Measurements from ENCODE around the gene TPST1. TPM values are rescaled to one million over a fixed set of nuclear protein-coding genes. Genes with fewer than 3 reads are reported as not detected.
"Not testable (repeated sequence)": the region's sequence is repeated elsewhere in the genome, so short reads cannot be mapped to it uniquely, and the experiment has no call there.

Gene TPST1
- total RNA-seq, 1 donor from 2014 or later, result 21.8 TPM

DNA sequence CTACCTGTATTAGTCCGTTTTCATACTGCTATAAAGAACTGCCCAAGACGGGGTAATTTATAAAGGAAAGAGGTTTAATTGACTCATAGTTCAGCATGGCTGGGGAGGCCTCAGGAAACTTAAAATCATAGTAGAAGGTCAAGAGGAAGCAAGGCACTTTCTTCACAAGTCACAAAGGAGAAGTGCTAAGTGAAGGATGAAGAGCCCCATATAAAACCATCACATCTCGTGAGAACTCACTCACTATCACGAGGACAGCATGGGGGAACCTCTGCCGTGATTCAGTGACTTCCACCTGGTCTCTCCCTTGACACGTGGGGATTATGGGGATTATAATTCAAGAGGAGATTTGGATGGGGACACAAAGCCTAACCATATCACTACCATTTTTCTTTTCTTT, 119.9 kb downstream of the TPST1 start:
- DNase-seq (ENCODE audit: low spot score), result not testable (repeated sequence)

DNA sequence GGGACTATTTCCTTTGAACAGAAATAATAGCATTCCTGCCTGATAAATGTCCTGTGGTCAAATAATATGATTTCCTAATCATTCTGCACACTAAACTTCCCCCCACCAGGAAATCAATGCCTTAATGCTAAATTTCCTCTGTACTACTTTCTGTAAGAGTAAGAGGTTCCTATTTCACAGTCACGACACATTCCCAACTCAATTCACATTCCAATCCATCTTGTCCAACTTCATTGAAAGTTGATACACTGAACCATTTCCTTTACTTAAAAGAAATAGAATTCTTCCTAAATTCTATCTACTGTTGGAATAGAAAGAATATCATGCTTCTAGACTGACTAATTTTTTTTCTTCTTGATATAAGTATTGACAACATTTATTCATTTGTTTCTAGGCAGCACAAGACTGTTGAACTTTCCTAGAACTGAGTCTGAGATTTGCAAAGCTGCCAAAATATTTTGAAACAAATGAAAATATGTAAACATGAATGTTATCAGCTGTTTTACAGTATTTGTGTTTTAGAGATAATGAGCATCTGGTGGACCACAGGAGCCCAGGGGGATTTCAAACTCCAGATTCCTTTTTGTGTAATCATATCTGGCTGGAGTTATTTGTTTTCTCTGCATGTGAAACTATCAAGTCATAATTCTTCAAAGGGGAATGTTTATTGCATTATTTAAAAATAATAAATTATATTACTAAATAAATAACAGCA, 121.5 kb downstream of the TPST1 start:
- no peak for DNase-seq (ENCODE audit: low spot score)

DNA sequence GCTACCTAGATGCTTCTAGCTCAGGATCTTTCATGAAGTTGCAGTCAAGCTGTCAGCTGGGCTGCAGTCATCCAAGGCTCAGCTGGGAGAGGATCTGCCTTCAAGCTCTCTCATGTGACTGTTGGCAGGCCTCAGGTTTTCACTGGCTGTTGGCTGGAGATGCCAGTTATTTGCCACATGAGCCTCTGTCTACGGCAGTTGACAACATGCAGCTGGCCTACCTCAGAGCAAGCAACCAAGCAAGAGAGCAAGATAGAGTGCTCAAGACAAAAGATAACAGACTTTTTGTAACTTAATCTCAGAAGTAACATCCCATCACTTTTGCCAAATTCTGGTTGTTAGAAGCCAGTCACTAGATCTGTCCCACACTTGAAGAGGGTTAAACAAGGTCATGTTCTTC, 125.8 kb downstream of the TPST1 start:
- DNase-seq (ENCODE audit: low spot score), result no peak

DNA sequence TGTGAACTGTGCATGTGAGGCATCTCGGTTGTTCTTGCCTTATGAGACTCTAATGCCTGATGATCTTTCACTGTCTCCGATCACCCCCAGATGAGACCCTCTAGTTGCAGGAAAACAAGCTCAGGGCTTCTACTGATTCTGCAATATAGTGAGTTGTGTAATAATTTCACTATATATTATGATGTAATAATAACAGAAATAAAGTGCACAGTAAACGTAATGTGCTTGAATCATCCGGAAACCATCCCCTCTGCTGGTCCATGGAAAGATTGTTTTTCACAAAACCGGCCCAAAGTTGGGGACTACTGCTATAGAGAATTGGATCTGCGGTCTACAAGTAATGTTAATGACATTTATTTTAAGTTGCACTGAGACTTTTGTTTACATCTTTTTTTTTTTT, 126.7 kb downstream of the TPST1 start:
- DNase-seq (ENCODE audit: low spot score), result no peak

DNA sequence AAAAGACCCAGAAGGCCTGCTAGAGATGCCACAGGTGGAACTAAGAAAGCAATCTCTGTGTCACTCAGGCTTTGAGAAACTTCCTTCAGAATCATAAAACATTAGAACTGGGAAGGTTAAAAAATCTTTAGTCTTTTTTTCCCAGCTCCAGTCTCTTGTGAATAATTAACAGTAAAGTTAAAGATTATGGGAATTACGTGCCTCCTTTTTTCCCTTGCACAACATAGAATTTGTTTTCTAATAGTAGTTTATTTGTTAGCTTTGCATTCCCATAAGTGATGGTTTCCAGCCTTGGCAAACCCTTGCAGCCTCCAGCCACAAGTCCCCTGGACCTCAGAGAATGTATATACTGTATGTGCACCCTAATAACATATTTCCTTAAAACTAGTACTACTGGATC, 128.3 kb downstream of the TPST1 start:
- DNase-seq (ENCODE audit: low spot score), result no peak

DNA sequence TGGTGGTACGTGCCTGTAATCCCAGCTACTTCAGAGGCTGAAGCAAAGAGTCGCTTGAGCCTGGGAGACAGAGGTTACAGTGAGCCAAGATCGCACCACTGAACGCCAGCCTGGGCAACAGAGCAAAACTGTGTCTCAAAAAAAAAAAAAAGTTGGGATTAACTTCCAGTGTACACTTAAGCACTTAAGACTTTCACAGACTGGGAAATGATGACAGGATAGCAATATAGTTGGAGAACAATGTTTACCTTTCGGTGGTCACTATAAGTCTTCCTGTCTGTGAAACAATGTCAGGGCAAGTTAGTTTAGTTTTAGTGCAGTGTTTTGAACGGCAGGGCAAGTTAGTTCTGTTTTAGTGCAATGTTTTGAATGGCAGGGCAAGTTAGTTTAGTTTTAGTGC, 130.2 kb downstream of the TPST1 start:
- DNase-seq (ENCODE audit: low spot score), result no peak

DNA sequence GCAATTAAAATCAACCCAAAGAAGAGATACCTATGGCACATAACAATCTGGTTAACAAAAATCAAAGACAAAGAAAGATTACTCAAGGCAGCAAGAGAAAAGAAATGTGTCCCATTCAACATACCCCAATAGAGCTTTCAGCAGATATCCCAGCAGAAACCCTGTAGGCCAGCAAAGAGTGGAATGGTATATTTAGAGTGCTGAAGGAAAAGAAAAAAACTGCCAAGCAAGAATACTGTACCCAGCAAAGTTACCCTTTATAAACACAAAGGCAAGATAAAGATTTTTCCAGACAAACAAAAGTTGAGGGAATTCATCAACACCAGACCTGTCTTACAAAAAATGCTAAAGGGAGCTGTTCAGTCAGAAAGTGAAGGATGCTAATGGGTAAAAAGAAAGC, 131.6 kb downstream of the TPST1 start:
- DNase-seq (ENCODE audit: low spot score), result no peak

DNA sequence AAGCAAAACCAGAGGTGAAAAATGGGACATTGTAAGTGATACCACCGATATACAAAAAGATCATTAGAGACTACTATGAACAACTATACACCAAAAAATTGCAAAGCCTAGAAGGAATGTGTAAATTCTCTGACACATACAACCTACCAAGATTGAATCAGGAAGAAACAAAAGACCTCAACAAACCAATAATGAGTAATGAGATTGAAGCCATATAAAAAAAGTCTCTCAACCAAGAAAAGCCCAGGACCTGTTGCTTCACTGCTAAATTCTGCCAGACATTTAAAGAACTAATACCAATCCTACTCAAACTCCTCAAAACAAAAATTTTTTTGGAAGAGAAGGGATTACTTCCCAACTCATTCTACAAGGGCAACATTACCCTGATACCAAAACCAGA, 134.0 kb downstream of the TPST1 start:
- no peak for DNase-seq (ENCODE audit: low spot score)

DNA sequence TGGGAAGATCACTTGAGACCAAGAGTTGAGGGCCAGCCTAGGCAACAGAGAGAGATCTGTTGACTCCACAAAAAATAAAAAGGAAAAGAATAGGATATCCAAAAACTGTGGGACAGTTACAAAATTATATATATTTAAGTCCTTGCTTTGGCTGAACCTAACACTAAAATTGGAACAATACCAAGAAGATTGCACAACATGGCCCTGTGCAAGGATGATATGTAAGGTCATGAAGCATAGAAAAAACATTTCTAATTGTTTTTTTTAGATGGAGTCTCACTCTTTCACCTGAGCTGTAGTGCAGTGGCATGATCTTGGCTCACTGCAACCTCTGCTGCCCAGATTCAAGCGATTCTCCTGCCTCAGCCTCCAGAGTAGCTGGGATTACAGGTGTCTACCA, 139.0 kb downstream of the TPST1 start:
- no peak for DNase-seq (ENCODE audit: low spot score)

DNA sequence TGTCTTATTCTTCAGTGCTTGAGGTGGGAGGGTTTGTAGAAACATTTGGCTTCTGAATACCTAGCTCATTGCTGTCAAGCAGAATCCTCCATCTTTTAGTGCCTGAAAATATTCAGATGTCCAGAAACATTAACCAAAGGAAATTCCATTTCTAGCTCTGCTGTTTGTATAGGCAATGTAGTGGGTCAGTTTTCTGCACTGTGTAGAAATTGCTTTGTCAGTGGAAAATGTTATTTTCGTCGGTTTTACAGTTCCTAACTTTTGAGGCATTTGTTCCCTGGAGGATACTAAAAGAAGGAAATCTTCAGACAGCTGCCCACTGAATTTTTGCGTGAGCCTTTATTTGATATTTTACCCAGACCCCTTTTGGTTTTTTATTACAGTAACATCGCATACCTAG, 143.4 kb downstream of the TPST1 start:
- no peak for DNase-seq (ENCODE audit: low spot score)

DNA sequence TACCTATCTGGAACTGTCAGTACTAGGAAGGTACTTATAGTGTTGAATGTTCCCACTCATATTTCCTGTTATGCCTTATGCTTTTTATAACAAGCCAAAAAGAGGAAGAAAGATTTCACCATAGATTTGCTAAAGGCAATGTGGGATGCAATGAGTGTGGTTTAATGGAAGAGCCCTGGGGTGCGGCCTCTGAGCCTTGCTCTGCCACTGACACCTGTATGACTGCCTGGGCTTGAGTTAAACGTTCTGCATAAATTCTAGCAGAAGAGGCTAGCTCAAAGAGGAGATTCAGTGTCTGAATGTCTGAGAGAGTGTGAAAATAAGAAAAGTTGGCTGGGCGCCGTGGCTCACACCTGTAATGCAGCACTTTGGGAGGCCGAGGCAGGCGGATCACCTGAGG, 143.8 kb downstream of the TPST1 start:
- DNase-seq (ENCODE audit: low spot score), result no peak

DNA sequence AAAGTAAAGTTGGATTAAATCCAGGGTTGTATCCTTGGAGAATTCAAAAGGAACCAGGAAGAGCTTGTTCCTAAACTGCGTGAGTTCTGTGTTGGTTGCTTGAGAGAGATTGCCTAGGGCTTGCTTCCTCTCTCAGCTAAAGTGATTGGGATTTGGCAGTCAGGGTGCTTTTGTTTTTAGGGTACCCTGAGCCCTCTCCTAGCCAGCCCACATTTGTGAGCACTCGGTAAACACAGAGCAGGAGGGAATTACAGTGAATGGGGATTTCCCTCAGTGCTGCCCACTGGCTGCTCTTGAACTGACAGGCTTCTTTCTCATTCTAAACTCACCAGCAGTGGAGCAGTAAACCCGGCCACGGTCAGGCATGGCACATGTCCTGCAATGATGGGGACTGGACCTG, 146.9 kb downstream of the TPST1 start:
- DNase-seq (ENCODE audit: low spot score), result no peak

DNA sequence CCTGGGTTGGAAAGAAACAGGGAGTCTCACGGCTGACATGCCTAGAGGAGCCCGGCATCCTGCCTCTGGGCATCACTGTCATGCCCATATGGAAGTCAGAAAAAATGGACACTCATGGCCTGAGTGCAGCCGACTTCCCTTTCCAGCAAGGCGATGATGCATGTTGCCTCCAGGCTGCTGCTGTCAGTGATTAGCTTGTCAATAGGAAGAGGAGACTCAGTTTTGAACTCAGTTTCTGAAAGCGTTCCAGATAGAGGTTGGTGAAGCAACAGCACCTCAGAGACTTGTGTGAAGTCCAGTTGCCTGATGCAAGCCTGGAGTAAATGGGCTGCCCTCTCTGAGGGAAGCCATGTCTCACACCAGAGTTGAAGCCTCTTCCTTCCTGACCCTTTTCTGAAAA, 148.4 kb downstream of the TPST1 start:
- no peak for DNase-seq (ENCODE audit: low spot score)

DNA sequence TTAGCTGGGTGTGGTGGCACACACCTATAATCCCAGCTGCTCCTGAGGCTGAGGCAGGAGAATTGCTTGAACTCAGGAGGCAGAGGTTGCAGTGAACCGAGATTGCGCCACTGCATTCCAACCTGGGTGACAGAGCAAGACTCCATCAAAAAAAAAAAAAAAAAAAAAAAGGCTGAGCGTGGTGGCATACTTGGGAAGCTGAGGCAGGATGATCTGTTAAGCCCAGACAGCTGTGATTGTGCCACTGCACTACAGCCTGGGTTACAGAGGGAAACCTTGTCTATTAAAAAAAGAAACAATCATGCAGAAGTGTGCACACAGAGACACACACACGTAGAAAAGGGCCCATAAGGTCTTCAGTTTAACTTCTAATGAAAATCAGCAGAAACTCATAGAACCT, 150.6 kb downstream of the TPST1 start:
- DNase-seq (ENCODE audit: low spot score), result no peak

DNA sequence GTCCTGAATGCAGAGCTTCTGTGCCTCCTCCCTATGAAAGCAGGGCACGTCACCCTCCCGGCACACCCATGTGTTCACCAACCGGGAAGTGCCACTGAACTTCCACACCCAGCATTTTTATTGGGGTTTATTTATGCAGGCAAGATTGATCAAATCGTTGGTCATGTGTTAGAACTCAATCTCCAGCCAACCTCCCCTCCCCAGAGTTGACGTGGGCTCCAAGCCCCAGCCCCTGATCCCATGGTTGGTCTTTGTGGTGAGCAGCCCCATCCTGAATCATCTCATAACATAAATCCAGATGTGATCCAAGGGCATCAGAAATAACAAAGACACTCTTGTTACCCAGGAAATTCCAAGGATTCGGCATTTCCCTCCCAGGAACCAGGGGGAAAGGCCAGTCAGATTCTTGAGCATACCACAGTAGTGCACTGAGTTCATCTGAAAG, 151.2 kb downstream of the TPST1 start:
- no peak for DNase-seq (ENCODE audit: low spot score)

DNA sequence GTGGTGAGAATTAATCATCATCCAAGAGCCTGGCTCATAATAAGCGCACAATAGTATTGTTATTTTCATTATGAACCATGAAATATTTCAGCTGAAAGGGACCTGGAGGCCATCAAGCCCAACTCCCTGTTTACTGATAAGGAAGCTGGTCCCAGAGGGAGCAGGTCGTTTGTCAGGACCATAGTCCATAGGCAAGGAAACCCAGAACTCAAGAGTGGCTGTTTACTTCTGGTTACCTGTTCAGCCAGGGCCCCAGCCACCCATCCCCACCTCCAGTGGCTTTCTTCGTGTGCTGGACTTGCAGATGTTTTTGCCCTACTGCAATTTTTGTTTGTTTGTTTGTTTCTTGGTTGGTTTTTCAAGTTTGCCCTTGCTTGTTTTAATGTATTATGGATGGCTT, 152.0 kb downstream of the TPST1 start:
- DNase-seq (ENCODE audit: low spot score), result no peak

DNA sequence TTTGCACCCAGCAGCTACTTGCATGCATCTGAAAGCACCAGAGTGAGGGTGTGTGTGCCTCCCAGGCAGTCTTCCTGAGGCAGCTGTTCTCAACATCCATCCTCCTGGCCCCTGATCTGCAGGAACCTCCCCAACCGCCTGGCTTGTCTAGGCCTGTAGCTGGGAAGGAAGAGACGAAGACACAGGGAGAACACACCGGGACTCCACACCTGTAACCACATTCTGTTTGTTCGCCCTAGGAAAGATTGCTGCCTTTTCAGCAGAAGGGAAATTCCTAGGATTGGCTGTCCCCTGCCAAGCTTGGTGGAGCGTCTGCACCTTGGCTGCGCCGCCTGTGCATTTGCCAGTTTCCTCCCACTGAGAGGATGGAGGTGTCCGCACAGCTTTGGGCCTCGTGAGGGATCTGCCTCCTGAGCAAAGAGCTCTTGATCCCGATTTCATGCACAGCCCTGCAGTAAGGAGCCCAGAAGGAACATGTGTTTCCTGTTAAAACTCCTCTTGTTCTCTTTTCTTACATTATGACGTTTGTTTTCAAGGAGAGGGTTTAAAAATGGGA, 154.6 kb downstream of the TPST1 start:
- DNase-seq (ENCODE audit: low spot score), result no peak

DNA sequence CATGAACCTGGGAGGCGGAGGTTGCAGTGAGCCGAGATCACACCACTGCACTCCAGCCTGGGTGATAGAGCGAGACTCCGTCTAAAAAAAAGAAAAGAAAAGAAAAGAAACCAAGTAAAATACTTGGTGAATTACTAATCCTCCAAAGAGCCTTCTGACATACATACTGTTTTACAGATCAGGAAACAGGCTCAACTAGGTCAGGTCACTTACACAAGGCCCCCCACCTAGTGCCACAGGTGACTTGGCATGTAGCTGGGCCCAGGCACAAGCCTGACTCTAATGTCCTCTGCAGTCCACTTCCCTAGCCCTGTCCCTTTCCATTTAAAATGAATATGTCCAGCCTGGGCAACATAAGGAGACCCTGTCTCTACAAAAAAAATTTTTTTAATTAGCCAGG, 157.0 kb downstream of the TPST1 start:
- DNase-seq (ENCODE audit: low spot score), result peak; percentile 6

DNA sequence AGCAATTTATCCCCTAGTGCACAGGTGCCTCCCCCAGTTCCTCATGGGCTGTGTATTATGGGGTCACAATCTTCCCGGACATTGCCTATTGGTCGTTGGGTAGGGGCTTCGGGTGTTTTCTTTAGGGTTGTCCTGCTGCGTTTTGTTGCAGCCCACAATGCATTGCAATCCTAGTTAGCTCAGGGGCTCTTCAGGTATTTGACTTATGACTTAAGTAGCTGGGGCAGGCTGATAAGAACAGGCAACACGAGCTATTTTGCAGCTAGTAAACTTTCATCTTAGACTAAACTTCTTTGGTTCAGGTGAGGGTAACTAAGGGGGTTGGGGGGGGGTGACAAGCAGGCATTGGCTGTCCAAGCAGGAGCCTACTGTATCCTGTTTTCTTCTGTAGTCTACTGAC, 158.5 kb downstream of the TPST1 start:
- DNase-seq (ENCODE audit: low spot score), result peak; percentile 26

DNA sequence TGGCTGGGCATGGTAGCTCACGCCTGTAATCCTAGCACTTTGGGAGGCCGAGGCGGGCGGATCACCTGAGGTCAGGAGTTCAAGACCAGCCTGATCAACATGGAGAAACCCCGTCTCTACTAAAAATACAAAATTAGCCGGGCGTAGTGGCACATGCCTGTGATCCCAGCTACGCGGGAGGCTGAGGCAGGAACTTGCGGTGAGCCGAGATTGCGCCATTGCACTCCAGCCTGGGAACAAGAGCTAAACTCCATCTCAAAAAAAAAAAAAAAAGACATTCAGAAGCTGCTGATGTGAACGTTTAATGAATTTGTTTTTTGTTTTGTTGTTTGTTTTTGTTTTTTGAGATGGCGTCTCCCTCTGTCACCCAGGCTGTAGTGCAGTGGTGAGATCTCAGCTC, 159.9 kb downstream of the TPST1 start:
- not testable (repeated sequence) for DNase-seq (ENCODE audit: low spot score)

DNA sequence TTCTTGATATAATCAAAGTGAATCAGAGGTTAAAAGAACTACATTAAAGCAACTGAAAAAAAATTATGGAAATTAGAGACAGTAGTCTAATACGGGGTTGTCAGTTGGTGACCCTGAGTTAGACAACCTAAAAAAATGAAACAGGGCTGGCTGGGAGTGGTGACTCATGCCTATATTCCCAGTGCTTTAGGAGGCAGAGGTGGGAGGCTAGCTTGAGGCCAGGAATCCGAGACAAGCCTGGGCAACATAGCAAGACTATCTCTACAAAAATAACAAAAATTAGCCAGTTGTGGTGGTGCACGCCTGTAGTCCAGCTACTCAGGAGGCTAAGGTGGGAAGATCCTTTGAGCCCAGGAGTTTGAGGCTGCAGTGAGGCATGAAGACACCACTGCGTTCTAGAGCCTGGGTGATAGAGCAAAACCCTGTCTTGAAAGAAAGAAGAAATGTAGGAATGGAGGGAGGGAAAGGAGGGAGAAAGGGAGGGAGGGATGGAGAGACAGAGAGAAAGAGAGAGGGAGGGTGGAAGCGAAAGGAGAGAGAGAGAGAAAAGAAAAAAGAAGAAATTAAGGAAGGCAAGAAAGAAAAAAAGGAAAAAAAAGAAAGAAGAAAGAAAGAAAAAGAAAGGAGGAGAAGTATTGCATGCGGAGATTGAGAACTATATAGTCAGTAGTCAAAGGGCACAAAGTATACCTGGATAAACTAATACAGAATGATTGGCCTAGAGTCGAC, 166.1 kb downstream of the TPST1 start:
- no peak for DNase-seq (ENCODE audit: low spot score)

DNA sequence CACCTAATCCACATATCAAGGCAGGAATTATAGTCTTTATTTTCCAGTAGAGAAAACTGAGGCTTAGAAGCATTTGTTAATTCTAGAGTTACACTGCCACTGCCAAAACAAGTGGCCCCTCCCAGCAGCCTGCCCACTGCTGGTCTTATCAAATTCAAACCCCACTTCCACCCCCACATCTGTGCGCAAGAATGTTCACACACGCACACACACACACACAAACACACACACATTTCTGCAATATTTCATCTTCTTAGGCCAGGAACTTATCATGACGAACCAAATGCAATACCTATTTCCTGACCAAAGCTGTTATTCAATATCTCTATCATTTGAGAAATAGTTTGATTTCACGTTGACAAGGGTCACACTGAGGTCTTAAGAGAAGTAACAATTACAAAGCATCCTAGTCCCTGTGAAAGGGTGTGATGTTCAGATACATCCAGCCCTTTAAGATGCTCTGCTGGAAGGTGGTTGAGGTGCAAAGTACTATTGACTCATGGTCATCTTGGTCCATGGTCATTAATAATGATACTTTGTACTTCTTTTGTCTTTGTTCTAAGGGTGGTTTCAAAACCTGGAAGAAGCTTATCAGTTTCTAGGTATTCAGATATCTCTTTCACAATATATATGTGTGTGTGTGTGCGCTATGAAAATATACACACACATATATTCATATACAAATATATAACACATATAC, 169.2 kb downstream of the TPST1 start:
- DNase-seq (ENCODE audit: low spot score), result not testable (repeated sequence)

Measured in mesenteric fat pad (tissue), 1 donor.